Sigmoid colon (tissue), 4 donors: ENCODE results near the gene GPR18.

Experiments used
- EP300 ChIP-seq, 4 donors: sonication (generic); formaldehyde crosslinking; IDR thresholded peaks; one replicate each; pipeline ENCODE4 v1.6.1; 2017; ENCODE audit warnings: antibody characterized with exemption in 4 of 4
- POLR2A ChIP-seq, 2 donors: fragments of 450-650 bp; IDR thresholded peaks; one replicate each; pipeline ENCODE4 v1.6.1; 2016; ENCODE audit warnings: antibody characterized with exemption in 2 of 2, mild to moderate bottlenecking in 2 of 2, moderate library complexity in 2 of 2
- POLR2AphosphoS5 ChIP-seq, 4 donors: sonication (generic); formaldehyde crosslinking; IDR thresholded peaks; one replicate each; pipeline ENCODE4 v1.6.1; 2017; ENCODE audit warnings: antibody characterized with exemption in 4 of 4
- TF ChIP-seq, protein P1 (sequence below), 4 experiments: fragments of 450-650 bp in 3 of 4; fragments of 200-600 bp in 1 of 4; IDR thresholded peaks; one replicate each; pipeline ENCODE4 v1.5.1; 2016 to 2019; ENCODE audit warnings: antibody characterized with exemption in 4 of 4, mild to moderate bottlenecking in 3 of 4, moderate library complexity in 2 of 4

DNA sequence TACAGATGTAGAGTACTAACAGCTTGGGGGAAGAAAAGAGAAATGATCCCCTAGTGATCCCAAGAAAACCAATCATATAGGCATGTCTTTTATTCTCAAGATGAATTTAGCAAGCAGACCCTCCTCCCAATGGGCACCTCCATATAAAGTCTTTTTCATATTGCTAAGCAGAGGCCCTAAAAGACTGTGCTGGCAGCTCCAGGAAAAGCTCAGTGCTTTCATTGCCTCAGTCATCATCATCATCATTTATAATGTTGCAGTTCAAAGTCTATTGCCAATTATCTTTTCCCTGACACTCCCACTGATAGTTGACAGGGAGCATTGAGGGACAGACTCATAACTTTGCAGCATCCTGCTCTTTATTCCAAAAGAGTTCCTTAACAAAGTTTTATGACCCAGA lies 36.0 kb upstream of the GPR18 start:
- TF ChIP-seq POLR2A (IDR thresholded peaks at IDR 0.05) (no peak), POLR2AphosphoS5 (IDR thresholded peaks at IDR 0.05) (no peak), EP300 (IDR thresholded peaks at IDR 0.05) (no peak)
- TF ChIP-seq, protein P1, sequence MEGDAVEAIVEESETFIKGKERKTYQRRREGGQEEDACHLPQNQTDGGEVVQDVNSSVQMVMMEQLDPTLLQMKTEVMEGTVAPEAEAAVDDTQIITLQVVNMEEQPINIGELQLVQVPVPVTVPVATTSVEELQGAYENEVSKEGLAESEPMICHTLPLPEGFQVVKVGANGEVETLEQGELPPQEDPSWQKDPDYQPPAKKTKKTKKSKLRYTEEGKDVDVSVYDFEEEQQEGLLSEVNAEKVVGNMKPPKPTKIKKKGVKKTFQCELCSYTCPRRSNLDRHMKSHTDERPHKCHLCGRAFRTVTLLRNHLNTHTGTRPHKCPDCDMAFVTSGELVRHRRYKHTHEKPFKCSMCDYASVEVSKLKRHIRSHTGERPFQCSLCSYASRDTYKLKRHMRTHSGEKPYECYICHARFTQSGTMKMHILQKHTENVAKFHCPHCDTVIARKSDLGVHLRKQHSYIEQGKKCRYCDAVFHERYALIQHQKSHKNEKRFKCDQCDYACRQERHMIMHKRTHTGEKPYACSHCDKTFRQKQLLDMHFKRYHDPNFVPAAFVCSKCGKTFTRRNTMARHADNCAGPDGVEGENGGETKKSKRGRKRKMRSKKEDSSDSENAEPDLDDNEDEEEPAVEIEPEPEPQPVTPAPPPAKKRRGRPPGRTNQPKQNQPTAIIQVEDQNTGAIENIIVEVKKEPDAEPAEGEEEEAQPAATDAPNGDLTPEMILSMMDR (IDR thresholded peaks at IDR 0.05): no peak
